ENCODE results near the gene MRPL33. TPM values are rescaled to one million over a fixed set of nuclear protein-coding genes. Genes with fewer than 3 reads are reported as not detected.

The MRPL33 gene
- total and polyA plus RNA-seq, 2 of the 13 experiments (the other 11 are each of a cell fraction or from before 2014, with no cell fraction given): 69.7 to 218 TPM

- TF ChIP-seq, protein P1, sequence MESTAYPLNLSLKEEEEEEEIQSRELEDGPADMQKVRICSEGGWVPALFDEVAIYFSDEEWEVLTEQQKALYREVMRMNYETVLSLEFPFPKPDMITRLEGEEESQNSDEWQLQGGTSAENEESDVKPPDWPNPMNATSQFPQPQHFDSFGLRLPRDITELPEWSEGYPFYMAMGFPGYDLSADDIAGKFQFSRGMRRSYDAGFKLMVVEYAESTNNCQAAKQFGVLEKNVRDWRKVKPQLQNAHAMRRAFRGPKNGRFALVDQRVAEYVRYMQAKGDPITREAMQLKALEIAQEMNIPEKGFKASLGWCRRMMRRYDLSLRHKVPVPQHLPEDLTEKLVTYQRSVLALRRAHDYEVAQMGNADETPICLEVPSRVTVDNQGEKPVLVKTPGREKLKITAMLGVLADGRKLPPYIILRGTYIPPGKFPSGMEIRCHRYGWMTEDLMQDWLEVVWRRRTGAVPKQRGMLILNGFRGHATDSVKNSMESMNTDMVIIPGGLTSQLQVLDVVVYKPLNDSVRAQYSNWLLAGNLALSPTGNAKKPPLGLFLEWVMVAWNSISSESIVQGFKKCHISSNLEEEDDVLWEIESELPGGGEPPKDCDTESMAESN (CRISPR knock-in tag; conservative IDR thresholded peaks at IDR 0.05): peak; percentile 93
- TF ChIP-seq HNRNPH1 (optimal IDR thresholded peaks at IDR 0.05; ENCODE audit: low read depth, low read length) (no peak), NCOR1 (IDR thresholded peaks at IDR 0.05; ENCODE audit: borderline replicate concordance, low read length) (peak; percentile 36; the same call in 1 of the 2 replicates), ZBTB21 (CRISPR knock-in tag; IDR thresholded peaks at IDR 0.05) (peak; percentile 79), ZFP36L1 (CRISPR knock-in tag; IDR thresholded peaks at IDR 0.05) (peak; percentile 13; the same call in 1 of the 2 replicates), ADNP (CRISPR knock-in tag; IDR thresholded peaks at IDR 0.05) (no peak), HBP1 (CRISPR knock-in tag; IDR thresholded peaks at IDR 0.05; ENCODE audit: low read depth) (peak; percentile 86), CAMTA2 (CRISPR knock-in tag; IDR thresholded peaks at IDR 0.05; ENCODE audit: borderline replicate concordance) (no peak; the same call in 1 of the 2 replicates), ISX (CRISPR knock-in tag; conservative IDR thresholded peaks at IDR 0.05) (peak; percentile 19; the same call in 1 of the 2 replicates), ZNF703 (CRISPR knock-in tag; IDR thresholded peaks at IDR 0.05; ENCODE audit: borderline replicate concordance) (peak; percentile 90; the same call in 1 of the 2 replicates)
- TF ChIP-seq, protein P2, sequence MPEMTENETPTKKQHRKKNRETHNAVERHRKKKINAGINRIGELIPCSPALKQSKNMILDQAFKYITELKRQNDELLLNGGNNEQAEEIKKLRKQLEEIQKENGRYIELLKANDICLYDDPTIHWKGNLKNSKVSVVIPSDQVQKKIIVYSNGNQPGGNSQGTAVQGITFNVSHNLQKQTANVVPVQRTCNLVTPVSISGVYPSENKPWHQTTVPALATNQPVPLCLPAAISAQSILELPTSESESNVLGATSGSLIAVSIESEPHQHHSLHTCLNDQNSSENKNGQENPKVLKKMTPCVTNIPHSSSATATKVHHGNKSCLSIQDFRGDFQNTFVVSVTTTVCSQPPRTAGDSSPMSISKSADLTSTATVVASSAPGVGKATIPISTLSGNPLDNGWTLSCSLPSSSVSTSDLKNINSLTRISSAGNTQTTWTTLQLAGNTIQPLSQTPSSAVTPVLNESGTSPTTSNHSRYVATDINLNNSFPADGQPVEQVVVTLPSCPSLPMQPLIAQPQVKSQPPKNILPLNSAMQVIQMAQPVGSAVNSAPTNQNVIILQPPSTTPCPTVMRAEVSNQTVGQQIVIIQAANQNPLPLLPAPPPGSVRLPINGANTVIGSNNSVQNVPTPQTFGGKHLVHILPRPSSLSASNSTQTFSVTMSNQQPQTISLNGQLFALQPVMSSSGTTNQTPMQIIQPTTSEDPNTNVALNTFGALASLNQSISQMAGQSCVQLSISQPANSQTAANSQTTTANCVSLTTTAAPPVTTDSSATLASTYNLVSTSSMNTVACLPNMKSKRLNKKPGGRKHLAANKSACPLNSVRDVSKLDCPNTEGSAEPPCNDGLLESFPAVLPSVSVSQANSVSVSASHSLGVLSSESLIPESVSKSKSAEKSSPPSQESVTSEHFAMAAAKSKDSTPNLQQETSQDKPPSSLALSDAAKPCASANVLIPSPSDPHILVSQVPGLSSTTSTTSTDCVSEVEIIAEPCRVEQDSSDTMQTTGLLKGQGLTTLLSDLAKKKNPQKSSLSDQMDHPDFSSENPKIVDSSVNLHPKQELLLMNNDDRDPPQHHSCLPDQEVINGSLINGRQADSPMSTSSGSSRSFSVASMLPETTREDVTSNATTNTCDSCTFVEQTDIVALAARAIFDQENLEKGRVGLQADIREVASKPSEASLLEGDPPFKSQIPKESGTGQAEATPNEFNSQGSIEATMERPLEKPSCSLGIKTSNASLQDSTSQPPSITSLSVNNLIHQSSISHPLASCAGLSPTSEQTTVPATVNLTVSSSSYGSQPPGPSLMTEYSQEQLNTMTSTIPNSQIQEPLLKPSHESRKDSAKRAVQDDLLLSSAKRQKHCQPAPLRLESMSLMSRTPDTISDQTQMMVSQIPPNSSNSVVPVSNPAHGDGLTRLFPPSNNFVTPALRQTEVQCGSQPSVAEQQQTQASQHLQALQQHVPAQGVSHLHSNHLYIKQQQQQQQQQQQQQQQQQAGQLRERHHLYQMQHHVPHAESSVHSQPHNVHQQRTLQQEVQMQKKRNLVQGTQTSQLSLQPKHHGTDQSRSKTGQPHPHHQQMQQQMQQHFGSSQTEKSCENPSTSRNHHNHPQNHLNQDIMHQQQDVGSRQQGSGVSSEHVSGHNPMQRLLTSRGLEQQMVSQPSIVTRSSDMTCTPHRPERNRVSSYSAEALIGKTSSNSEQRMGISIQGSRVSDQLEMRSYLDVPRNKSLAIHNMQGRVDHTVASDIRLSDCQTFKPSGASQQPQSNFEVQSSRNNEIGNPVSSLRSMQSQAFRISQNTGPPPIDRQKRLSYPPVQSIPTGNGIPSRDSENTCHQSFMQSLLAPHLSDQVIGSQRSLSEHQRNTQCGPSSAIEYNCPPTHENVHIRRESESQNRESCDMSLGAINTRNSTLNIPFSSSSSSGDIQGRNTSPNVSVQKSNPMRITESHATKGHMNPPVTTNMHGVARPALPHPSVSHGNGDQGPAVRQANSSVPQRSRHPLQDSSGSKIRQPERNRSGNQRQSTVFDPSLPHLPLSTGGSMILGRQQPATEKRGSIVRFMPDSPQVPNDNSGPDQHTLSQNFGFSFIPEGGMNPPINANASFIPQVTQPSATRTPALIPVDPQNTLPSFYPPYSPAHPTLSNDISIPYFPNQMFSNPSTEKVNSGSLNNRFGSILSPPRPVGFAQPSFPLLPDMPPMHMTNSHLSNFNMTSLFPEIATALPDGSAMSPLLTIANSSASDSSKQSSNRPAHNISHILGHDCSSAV (CRISPR knock-in tag; IDR thresholded peaks at IDR 0.05; ENCODE audit: borderline replicate concordance): no peak
- TF ChIP-seq, protein P3, sequence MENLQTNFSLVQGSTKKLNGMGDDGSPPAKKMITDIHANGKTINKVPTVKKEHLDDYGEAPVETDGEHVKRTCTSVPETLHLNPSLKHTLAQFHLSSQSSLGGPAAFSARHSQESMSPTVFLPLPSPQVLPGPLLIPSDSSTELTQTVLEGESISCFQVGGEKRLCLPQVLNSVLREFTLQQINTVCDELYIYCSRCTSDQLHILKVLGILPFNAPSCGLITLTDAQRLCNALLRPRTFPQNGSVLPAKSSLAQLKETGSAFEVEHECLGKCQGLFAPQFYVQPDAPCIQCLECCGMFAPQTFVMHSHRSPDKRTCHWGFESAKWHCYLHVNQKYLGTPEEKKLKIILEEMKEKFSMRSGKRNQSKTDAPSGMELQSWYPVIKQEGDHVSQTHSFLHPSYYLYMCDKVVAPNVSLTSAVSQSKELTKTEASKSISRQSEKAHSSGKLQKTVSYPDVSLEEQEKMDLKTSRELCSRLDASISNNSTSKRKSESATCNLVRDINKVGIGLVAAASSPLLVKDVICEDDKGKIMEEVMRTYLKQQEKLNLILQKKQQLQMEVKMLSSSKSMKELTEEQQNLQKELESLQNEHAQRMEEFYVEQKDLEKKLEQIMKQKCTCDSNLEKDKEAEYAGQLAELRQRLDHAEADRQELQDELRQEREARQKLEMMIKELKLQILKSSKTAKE (CRISPR knock-in tag; IDR thresholded peaks at IDR 0.05; ENCODE audit: borderline replicate concordance): no peak
Measured at GRCh38 chr2:27771548-27772335, at the start of gene MRPL33 (continued).
